Measurements from ENCODE around the gene PHLDA1.

- TF ChIP-seq, protein P1, sequence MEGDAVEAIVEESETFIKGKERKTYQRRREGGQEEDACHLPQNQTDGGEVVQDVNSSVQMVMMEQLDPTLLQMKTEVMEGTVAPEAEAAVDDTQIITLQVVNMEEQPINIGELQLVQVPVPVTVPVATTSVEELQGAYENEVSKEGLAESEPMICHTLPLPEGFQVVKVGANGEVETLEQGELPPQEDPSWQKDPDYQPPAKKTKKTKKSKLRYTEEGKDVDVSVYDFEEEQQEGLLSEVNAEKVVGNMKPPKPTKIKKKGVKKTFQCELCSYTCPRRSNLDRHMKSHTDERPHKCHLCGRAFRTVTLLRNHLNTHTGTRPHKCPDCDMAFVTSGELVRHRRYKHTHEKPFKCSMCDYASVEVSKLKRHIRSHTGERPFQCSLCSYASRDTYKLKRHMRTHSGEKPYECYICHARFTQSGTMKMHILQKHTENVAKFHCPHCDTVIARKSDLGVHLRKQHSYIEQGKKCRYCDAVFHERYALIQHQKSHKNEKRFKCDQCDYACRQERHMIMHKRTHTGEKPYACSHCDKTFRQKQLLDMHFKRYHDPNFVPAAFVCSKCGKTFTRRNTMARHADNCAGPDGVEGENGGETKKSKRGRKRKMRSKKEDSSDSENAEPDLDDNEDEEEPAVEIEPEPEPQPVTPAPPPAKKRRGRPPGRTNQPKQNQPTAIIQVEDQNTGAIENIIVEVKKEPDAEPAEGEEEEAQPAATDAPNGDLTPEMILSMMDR (IDR thresholded peaks at IDR 0.05; ENCODE audit: extremely low read depth in 1 of 2, insufficient read depth in 1 of 2, low read depth in 1 of 2, low read length in 2 of 2), result no peak
- TF ChIP-seq FOS (IDR thresholded peaks at IDR 0.05; ENCODE audit: borderline replicate concordance, insufficient read depth, low read length), result no peak
- TF ChIP-seq EZH2 (IDR thresholded peaks at IDR 0.05; ENCODE audit: borderline replicate concordance, low read depth, low read length, severe bottlenecking), result no peak
- TF ChIP-seq POLR2A (IDR thresholded peaks at IDR 0.05; ENCODE audit: low read depth, low read length), result no peak
- no peak for TF ChIP-seq JUN (IDR thresholded peaks at IDR 0.05; ENCODE audit: borderline replicate concordance, insufficient read depth, insufficient read length, low read depth)
- no peak for TF ChIP-seq POLR2AphosphoS5 (IDR thresholded peaks at IDR 0.05; ENCODE audit: insufficient read depth, low read depth, low read length)
- TF ChIP-seq MAX (IDR thresholded peaks at IDR 0.05; ENCODE audit: insufficient read depth, insufficient read length), result no peak
Observed at GRCh38 chr12:76014007-76014406, 17.6 kb downstream of the PHLDA1 start.
